Measurements from ENCODE around the gene PCNX2.

- TF ChIP-seq, protein P1, sequence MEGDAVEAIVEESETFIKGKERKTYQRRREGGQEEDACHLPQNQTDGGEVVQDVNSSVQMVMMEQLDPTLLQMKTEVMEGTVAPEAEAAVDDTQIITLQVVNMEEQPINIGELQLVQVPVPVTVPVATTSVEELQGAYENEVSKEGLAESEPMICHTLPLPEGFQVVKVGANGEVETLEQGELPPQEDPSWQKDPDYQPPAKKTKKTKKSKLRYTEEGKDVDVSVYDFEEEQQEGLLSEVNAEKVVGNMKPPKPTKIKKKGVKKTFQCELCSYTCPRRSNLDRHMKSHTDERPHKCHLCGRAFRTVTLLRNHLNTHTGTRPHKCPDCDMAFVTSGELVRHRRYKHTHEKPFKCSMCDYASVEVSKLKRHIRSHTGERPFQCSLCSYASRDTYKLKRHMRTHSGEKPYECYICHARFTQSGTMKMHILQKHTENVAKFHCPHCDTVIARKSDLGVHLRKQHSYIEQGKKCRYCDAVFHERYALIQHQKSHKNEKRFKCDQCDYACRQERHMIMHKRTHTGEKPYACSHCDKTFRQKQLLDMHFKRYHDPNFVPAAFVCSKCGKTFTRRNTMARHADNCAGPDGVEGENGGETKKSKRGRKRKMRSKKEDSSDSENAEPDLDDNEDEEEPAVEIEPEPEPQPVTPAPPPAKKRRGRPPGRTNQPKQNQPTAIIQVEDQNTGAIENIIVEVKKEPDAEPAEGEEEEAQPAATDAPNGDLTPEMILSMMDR (IDR thresholded peaks at IDR 0.05), result peak in 2 of 4 experiments; percentile 1 to 2
- no peak for TF ChIP-seq POLR2A (IDR thresholded peaks at IDR 0.05)
- TF ChIP-seq POLR2AphosphoS5 (IDR thresholded peaks at IDR 0.05), result peak; percentile 86
Observed at GRCh38 chr1:233025567-233025966, 270.0 kb downstream of the PCNX2 start.

Data from prostate gland (tissue), 2 donors.